Measurements from ENCODE around the gene ERCC1. TPM values are rescaled to one million over a fixed set of nuclear protein-coding genes. Genes with fewer than 3 reads are reported as not detected.

Gene ERCC1
- total RNA-seq (ENCODE audit: low replicate concordance): 57.3 and 71.8 TPM in 2 replicates
- long read RNA-seq, transcript ERCC1-208 (10 exons, 1,453 nt): minor isoform, 6 of 65 reads
- long read RNA-seq, transcript ERCC1-202 (10 exons, 3,828 nt): major isoform, 19 of 65 reads
- long read RNA-seq, partial matches to known transcripts: 21 of 65 reads
- long read RNA-seq, other reads (novel, unspliced or antisense): 13 of 65 reads

DNA sequence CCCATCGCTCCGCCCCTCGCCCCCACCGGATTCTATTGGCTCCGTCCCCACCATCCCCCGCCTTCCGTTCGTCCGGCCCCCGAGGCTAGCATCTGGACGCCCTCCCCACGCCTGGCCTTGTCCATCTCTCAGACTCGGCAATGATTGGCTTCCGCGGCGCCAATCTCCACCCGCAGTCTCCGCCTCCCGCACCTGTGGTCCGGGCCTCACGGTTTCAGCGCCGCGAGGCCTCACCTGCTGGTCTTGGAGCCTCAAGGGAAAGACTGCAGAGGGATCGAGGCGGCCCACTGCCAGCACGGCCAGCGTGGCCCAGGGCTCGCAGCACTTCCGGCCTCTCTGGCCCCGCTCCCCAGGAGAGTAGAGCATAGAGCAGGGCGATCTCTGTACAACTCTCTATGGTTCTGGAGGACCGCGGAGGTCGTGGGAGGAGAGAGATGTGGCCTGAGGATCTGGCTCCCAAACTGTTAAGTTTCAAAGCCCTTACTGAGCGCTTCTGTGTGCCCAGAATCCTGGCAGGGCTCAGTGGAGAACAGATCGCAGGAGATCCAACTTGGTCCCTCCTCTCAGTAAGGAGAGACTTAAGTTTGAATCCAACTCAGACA is at the start of gene ERCC1:
Gene ERCC1 (minus strand): TSS at position 329 of the 602 bp plus-strand sequence. CDS start 543 bp downstream, outside the sequence.
- Mint-ChIP-seq H3K4me1 (ENCODE audit: unreplicated experiment) (peaks cover 27% of the 10 kb centered on the region), H3K27me3 (peaks cover 8% of the 10 kb centered on the region), H3K36me3 (no peaks in the 10 kb centered on the region), H3K4me3 (peak within 1 kb of the TSS; percentile 96), H3K27ac (peak within 1 kb of the TSS; percentile 95), H3K9me3 (no peaks in the 10 kb centered on the region)
- TF ChIP-seq, protein P1, sequence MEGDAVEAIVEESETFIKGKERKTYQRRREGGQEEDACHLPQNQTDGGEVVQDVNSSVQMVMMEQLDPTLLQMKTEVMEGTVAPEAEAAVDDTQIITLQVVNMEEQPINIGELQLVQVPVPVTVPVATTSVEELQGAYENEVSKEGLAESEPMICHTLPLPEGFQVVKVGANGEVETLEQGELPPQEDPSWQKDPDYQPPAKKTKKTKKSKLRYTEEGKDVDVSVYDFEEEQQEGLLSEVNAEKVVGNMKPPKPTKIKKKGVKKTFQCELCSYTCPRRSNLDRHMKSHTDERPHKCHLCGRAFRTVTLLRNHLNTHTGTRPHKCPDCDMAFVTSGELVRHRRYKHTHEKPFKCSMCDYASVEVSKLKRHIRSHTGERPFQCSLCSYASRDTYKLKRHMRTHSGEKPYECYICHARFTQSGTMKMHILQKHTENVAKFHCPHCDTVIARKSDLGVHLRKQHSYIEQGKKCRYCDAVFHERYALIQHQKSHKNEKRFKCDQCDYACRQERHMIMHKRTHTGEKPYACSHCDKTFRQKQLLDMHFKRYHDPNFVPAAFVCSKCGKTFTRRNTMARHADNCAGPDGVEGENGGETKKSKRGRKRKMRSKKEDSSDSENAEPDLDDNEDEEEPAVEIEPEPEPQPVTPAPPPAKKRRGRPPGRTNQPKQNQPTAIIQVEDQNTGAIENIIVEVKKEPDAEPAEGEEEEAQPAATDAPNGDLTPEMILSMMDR (conservative IDR thresholded peaks at IDR 0.05): no peak
- peak; percentile 96 for DNase-seq (ENCODE audit: extremely low spot score, unreplicated experiment)

DNA sequence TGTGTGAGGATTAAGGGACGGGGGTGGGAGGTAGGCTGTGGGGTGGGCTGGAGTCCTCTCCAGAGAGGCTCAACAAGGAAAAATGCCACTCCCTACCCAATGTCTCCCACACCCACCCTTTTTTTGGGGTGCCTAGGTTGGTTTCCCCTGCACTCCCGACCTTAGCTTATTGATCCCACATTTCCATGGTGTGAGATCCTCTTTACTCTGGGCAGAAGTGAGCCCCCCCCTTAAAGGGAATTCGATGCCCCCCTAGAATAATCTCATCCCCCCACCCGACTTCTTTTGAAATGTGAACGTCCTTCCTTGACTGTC is 49.6 kb upstream of the ERCC1 start:
- Mint-ChIP-seq H3K4me1 (ENCODE audit: unreplicated experiment) (peaks cover 13% of the 10 kb centered on the region), H3K9me3 (no peaks in the 10 kb centered on the region), H3K36me3 (peaks cover 4% of the 10 kb centered on the region), H3K27me3 (peaks cover 77% of the 10 kb centered on the region), H3K27ac (peak overlapping the region; percentile 79), H3K4me3 (peak overlapping the region; percentile 52)
- TF ChIP-seq, protein P1 (conservative IDR thresholded peaks at IDR 0.05): no peak
- DNase-seq (ENCODE audit: extremely low spot score, unreplicated experiment): no peak

DNA sequence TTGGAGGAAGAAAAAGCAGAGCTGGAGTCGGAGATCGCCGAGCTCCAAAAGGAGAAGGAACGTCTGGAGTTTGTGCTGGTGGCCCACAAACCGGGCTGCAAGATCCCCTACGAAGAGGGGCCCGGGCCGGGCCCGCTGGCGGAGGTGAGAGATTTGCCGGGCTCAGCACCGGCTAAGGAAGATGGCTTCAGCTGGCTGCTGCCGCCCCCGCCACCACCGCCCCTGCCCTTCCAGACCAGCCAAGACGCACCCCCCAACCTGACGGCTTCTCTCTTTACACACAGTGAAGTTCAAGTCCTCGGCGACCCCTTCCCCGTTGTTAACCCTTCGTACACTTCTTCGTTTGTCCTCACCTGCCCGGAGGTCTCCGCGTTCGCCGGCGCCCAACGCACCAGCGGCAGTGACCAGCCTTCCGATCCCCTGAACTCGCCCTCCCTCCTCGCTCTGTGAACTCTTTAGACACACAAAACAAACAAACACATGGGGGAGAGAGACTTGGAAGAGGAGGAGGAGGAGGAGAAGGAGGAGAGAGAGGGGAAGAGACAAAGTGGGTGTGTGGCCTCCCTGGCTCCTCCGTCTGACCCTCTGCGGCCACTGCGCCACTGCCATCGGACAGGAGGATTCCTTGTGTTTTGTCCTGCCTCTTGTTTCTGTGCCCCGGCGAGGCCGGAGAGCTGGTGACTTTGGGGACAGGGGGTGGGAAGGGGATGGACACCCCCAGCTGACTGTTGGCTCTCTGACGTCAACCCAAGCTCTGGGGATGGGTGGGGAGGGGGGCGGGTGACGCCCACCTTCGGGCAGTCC is 49.0 kb upstream of the ERCC1 start:
- peak overlapping the region; percentile 83 for H3K4me3 Mint-ChIP-seq
- peaks cover 8% of the 10 kb centered on the region for H3K4me1 Mint-ChIP-seq (ENCODE audit: unreplicated experiment)
- peak overlapping the region; percentile 92 for H3K27ac Mint-ChIP-seq
- no peak for DNase-seq (ENCODE audit: extremely low spot score, unreplicated experiment)
- peaks cover 4% of the 10 kb centered on the region for H3K36me3 Mint-ChIP-seq
- H3K9me3 Mint-ChIP-seq: no peaks in the 10 kb centered on the region
- H3K27me3 Mint-ChIP-seq: peaks cover 71% of the 10 kb centered on the region
- TF ChIP-seq, protein P1 (conservative IDR thresholded peaks at IDR 0.05): no peak

DNA sequence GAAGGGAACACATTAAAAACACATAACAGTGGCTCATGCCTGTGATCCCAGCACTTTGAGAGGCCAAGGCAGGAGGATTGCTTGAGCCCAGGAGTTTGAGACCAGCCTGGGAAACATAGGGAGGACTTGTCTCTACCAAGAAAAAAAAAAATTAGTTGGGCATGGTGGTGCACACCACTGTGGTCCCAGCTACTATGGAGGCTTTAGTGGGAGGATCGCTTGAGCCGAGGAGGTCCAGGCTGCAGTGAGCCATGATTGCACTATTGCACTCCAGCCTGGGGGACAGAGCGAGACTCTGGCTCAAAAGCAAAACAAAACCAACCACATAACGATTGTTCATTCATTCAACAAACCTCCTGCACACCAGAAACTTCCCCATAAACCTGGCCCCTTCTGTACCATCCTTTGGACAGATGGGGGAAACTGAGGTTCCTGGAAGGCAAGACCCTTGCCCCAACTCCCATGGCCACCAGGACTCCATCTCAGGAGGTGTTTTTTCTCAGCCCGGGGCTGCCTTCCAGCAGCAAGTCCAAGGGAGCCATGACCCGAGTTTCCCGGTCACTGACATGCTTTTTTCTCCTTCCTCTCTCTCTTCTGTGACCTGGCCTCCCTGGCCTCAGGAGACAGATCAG is 48.3 kb upstream of the ERCC1 start:
- Mint-ChIP-seq H3K27ac (peak overlapping the region; percentile 92), H3K9me3 (no peaks in the 10 kb centered on the region), H3K27me3 (peaks cover 68% of the 10 kb centered on the region), H3K36me3 (peaks cover 4% of the 10 kb centered on the region), H3K4me1 (ENCODE audit: unreplicated experiment) (peaks cover 8% of the 10 kb centered on the region), H3K4me3 (peak overlapping the region; percentile 83)
- no peak for DNase-seq (ENCODE audit: extremely low spot score, unreplicated experiment)
- TF ChIP-seq, protein P1 (conservative IDR thresholded peaks at IDR 0.05): no peak

DNA sequence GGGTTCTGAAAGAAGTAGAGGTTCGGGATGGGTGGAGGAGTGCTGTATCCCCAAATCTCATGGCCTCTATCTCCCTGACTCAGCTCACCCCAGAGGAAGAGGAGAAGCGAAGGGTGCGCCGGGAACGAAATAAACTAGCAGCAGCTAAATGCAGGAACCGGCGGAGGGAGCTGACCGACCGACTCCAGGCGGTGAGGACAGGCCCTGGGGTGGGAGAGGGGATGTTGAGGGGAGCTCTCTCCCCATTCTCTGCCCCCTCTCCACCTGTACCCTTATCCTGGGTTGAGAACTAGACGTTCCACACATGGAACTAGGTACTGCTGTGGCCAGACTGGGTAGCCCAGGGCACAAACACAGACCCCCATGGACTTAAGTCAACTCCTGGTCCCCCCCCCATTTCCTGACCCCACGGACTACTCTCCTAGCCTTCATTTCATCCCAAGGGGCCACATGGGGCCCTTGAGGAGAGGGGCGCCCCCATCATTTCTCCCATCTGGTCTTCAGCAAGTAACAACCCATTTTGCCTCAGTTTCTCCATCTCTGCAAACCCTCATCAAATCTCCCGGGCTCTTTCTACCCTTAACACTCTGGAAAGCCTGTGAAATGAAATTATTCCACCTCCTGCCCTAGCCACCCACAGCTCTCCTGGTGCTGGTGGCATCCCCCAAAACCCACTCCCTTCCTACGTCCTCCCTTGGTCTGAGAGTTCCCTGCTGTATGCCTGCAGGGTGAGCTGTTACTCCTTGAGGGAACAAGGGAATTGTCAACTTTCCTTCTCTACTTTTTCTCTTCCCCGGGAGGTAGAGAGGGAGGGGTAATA is 47.6 kb upstream of the ERCC1 start:
- peak overlapping the region; percentile 94 for H3K4me3 Mint-ChIP-seq
- H3K27me3 Mint-ChIP-seq: peaks cover 61% of the 10 kb centered on the region
- TF ChIP-seq, protein P1 (conservative IDR thresholded peaks at IDR 0.05): no peak
- H3K36me3 Mint-ChIP-seq: peaks cover 4% of the 10 kb centered on the region
- DNase-seq (ENCODE audit: extremely low spot score, unreplicated experiment): no peak
- H3K4me1 Mint-ChIP-seq (ENCODE audit: unreplicated experiment): peaks cover 8% of the 10 kb centered on the region
- no peaks in the 10 kb centered on the region for H3K9me3 Mint-ChIP-seq
- peak overlapping the region; percentile 92 for H3K27ac Mint-ChIP-seq
